NCI-H460 (cell line): ENCODE measurements around the gene TMEM235. TPM values are rescaled to one million over a fixed set of nuclear protein-coding genes. Genes with fewer than 3 reads are reported as not detected.

Experiments used
- DNase-seq: peaks from one replicate; pipeline ENCODE4 v3.0.0-alpha.2; 2016; ENCODE audit warnings: low read depth; ENCODE audit errors: extremely low read depth
- polyA plus RNA-seq: library from polyadenylated mRNA; depleted of rRNA; stranded (reverse); fragments of >200 nt; gene quantifications from 2 replicates; pipeline ENCODE4 v1.2.3, GENCODE V29; 2014; cell fraction: nucleus; rRNA removed
- total RNA-seq: library from RNA; depleted of rRNA; stranded (reverse); fragments of >200 nt; shearing (Covaris generic); gene quantifications from 2 replicates; pipeline ENCODE4 v1.2.3, GENCODE V29; 2014; rRNA removed

TMEM235 gene
- not detected in 2 replicates for total RNA-seq
- not detected in 2 replicates for polyA plus RNA-seq

- no peak for DNase-seq
Measured at GRCh38 chr17:78230996-78231935, at the start of gene TMEM235. Gene TMEM235, plus strand, starts transcription at chr17:78231631. Its CDS starts 393 bp downstream, at chr17:78232024.

- DNase-seq, result no peak
Measured at GRCh38 chr17:78182504-78182903, 48.9 kb upstream of the TMEM235 start.

GRCh38 chr17:78183916-78184315 lies 47.5 kb upstream of the TMEM235 start:
- DNase-seq, result no peak

- DNase-seq, result no peak
Measured at GRCh38 chr17:78184351-78184750, 47.1 kb upstream of the TMEM235 start.

GRCh38 chr17:78184868-78185267 lies 46.6 kb upstream of the TMEM235 start:
- no peak for DNase-seq

- DNase-seq, result no peak
Measured at GRCh38 chr17:78185981-78186691, 45.3 kb upstream of the TMEM235 start.

- peak; percentile 97 for DNase-seq
Measured at GRCh38 chr17:78186692-78187595, 44.5 kb upstream of the TMEM235 start, which contains the start of the genes AFMID and TK1. Gene AFMID, plus strand, starts transcription at chr17:78187362. Its CDS starts 9 bp downstream, at chr17:78187371. Gene TK1, minus strand, starts transcription at chr17:78187052. Its CDS starts 58 bp downstream, at chr17:78186994.

- DNase-seq, result no peak
Measured at GRCh38 chr17:78196716-78197115, 34.7 kb upstream of the TMEM235 start.

- no peak for DNase-seq
Measured at GRCh38 chr17:78197147-78197832, 34.1 kb upstream of the TMEM235 start.

GRCh38 chr17:78200451-78200850 lies 31.0 kb upstream of the TMEM235 start:
- no peak for DNase-seq

- DNase-seq, result no peak
Measured at GRCh38 chr17:78202666-78203065, 28.8 kb upstream of the TMEM235 start.

- DNase-seq, result no peak
Measured at GRCh38 chr17:78204387-78205123, 26.9 kb upstream of the TMEM235 start.

GRCh38 chr17:78205124-78205775 lies 26.2 kb upstream of the TMEM235 start:
- no peak for DNase-seq

GRCh38 chr17:78206298-78206697 lies 25.1 kb upstream of the TMEM235 start:
- no peak for DNase-seq

GRCh38 chr17:78208486-78208885 lies 22.9 kb upstream of the TMEM235 start:
- no peak for DNase-seq

- DNase-seq, result no peak
Measured at GRCh38 chr17:78210111-78210510, 21.3 kb upstream of the TMEM235 start.

GRCh38 chr17:78211032-78211431 lies 20.4 kb upstream of the TMEM235 start:
- DNase-seq, result no peak

GRCh38 chr17:78214016-78214705 lies 17.3 kb upstream of the TMEM235 start, which contains the start of gene BIRC5:
Gene BIRC5, plus strand, starts transcription at chr17:78214253. Its CDS starts 64 bp downstream, at chr17:78214317.
- peak; percentile 87 for DNase-seq
